ENCODE data around the gene HMGA1. TPM values are rescaled to one million over a fixed set of nuclear protein-coding genes. Genes with fewer than 3 reads are reported as not detected.

HMGA1 gene
- total and polyA plus RNA-seq, 2 experiments from 2014 or later, result 243 to 332 TPM

DNA sequence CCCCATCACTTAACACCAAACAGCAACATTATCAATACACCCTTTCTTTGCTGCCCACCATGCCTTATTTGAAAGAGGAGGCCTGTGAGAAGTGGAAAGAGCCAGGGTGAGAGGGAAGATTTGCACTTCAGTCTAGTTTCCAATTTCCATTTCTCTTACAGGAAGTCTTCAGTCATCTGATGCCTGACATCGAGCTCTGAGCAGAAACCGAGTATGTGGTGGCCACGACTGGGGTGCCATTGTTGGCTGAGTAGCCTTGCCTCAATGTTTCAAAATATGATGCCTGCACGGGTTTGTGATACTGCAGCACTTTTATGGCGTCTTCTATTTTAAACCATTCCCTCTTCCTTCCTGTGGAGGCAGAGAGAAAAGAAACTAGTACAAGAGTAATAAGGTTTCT lies 51.9 kb downstream of the HMGA1 start:
- in situ Hi-C loops (cut with MboI), result no loop called here
- WGBS, 2 experiments (ENCODE audit: low coverage in 1 of 2, low lambda C conversion rate in 2 of 2, missing lambda C conversion rate in 2 of 2), result 80 to 83% methylated on average over 5 of the region's 5 CpGs

DNA sequence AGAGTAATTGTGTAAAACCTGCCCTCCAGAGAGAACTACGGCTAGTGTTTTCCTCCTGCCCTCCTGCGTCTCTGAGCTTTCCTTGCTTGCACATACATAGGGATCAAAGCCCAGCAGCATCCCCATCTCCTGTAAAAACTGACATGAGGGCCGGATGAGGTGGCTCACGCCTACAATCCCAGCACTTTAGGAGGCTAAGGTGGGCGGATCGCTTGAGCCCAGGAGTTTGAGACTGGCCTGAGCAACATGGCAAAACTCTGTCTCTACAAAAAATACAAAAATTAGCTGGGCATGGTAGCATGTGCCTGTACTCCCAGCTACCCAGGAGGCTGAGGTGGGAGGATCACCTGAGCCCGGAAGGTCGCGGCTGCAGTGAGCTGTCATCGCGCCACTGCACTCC lies 52.5 kb downstream of the HMGA1 start:
- TF ChIP-seq EZH2phosphoT487 (IDR thresholded peaks at IDR 0.05; ENCODE audit: insufficient read depth, low read depth) (no peak), EZH2 (IDR thresholded peaks at IDR 0.05; ENCODE audit: insufficient read depth, poor library complexity, severe bottlenecking) (no peak)
- no peaks in the 10 kb centered on the region for H4K20me1 ChIP-seq (ENCODE audit: insufficient read depth)
- H3K9ac ChIP-seq, result no peak overlapping the region
- no peak overlapping the region for H2AFZ ChIP-seq
- no peaks in the 10 kb centered on the region for H3K9me3 ChIP-seq (ENCODE audit: low read depth)
- peaks cover 6% of the 10 kb centered on the region; the same call in 1 of the 2 replicates for H3K4me1 ChIP-seq (ENCODE audit: insufficient read depth)
- peaks cover 15% of the 10 kb centered on the region; the same call in 1 of the 2 replicates for H3F3A ChIP-seq (ENCODE audit: insufficient read depth)
- DNase-seq, result no peak
- 97 to 98% methylated on average over 11 of the region's 11 CpGs for WGBS, 2 experiments (ENCODE audit: low coverage in 1 of 2, low lambda C conversion rate in 2 of 2, missing lambda C conversion rate in 2 of 2)
- no peak overlapping the region for H3K4me3 ChIP-seq
- H3K27me3 ChIP-seq (replicated peaks; ENCODE audit: insufficient read depth), result no peaks in the 10 kb centered on the region
- H3K36me3 ChIP-seq (ENCODE audit: low read depth), result peaks cover 18% of the 10 kb centered on the region; the same call in 1 of the 2 replicates
- H3K27ac ChIP-seq, result no peak overlapping the region
- H3K79me2 ChIP-seq (ENCODE audit: insufficient read depth), result no peaks in the 10 kb centered on the region
- in situ Hi-C loops (cut with MboI), result no loop called here
- no peaks in the 10 kb centered on the region for H3K9me2 ChIP-seq (ENCODE audit: insufficient read depth)
- H3K4me2 ChIP-seq (ENCODE audit: unreplicated experiment), result no peak overlapping the region

More for the DNA sequence above, 51.9 kb downstream of the HMGA1 start:
- H3K27me3 ChIP-seq (replicated peaks; ENCODE audit: insufficient read depth), result no peaks in the 10 kb centered on the region
- H3K4me3 ChIP-seq, result no peak overlapping the region
- peaks cover 22% of the 10 kb centered on the region; the same call in 1 of the 2 replicates for H3K36me3 ChIP-seq (ENCODE audit: low read depth)
- no peaks in the 10 kb centered on the region for H3K79me2 ChIP-seq (ENCODE audit: insufficient read depth)
- TF ChIP-seq EZH2phosphoT487 (IDR thresholded peaks at IDR 0.05; ENCODE audit: insufficient read depth, low read depth), result no peak
- TF ChIP-seq EZH2 (IDR thresholded peaks at IDR 0.05; ENCODE audit: insufficient read depth, poor library complexity, severe bottlenecking), result no peak
- no peaks in the 10 kb centered on the region for H3K9me3 ChIP-seq (ENCODE audit: low read depth)
- H3K9ac ChIP-seq, result no peak overlapping the region
- peaks cover 6% of the 10 kb centered on the region; the same call in 1 of the 2 replicates for H3K4me1 ChIP-seq (ENCODE audit: insufficient read depth)
- H3K4me2 ChIP-seq (ENCODE audit: unreplicated experiment), result no peak overlapping the region
- peaks cover 19% of the 10 kb centered on the region; the same call in 1 of the 2 replicates for H3F3A ChIP-seq (ENCODE audit: insufficient read depth)
- no peak for DNase-seq
- H3K27ac ChIP-seq, result no peak overlapping the region
- H3K9me2 ChIP-seq (ENCODE audit: insufficient read depth), result no peaks in the 10 kb centered on the region
- H4K20me1 ChIP-seq (ENCODE audit: insufficient read depth), result no peaks in the 10 kb centered on the region
- H2AFZ ChIP-seq, result no peak overlapping the region

DNA sequence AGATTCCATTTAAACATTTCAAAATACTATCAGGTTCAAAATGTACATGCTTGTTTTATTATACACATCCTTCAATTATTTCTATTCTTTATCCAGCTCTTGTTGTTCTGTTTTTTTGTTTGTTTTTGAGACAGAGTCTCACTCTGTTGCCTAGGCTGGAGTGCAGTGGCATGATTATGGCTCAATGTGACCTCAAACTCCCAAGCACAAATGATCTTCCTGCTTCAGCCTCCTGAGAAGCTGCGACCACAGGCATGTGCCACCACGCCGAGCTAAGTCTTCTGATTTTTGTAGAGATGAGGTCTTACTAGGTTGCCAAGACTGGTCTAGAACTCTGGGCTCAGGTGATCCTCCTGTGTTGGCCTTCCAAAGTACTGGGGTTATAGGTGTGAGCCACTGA lies 56.3 kb downstream of the HMGA1 start:
- in situ Hi-C loops (cut with MboI), result no loop called here
- Histone ChIP-seq H3K9me3 (ENCODE audit: low read depth) (no peaks in the 10 kb centered on the region), H2AFZ (no peak overlapping the region), H3K27me3 (replicated peaks; ENCODE audit: insufficient read depth) (no peaks in the 10 kb centered on the region), H3K4me2 (ENCODE audit: unreplicated experiment) (no peak overlapping the region), H3K36me3 (ENCODE audit: low read depth) (peaks cover 15% of the 10 kb centered on the region; the same call in 1 of the 2 replicates), H3K27ac (no peak overlapping the region), H3K9me2 (ENCODE audit: insufficient read depth) (no peaks in the 10 kb centered on the region), H3K4me1 (ENCODE audit: insufficient read depth) (no peaks in the 10 kb centered on the region), H3F3A (ENCODE audit: insufficient read depth) (no peaks in the 10 kb centered on the region), H3K4me3 (no peak overlapping the region), H3K9ac (no peak overlapping the region), H3K79me2 (ENCODE audit: insufficient read depth) (peaks cover 6% of the 10 kb centered on the region), H4K20me1 (ENCODE audit: insufficient read depth) (0 out of 2 replicates have a peak, but pooled peaks cover 3% of the 10 kb centered on the region)
- TF ChIP-seq EZH2 (IDR thresholded peaks at IDR 0.05; ENCODE audit: insufficient read depth, poor library complexity, severe bottlenecking), result no peak
- TF ChIP-seq EZH2phosphoT487 (IDR thresholded peaks at IDR 0.05; ENCODE audit: insufficient read depth, low read depth), result no peak
- WGBS, 2 experiments (ENCODE audit: low coverage in 1 of 2, low lambda C conversion rate in 2 of 2, missing lambda C conversion rate in 2 of 2), result 98% methylated on average over 3 of the region's 3 CpGs
- no peak for DNase-seq

DNA sequence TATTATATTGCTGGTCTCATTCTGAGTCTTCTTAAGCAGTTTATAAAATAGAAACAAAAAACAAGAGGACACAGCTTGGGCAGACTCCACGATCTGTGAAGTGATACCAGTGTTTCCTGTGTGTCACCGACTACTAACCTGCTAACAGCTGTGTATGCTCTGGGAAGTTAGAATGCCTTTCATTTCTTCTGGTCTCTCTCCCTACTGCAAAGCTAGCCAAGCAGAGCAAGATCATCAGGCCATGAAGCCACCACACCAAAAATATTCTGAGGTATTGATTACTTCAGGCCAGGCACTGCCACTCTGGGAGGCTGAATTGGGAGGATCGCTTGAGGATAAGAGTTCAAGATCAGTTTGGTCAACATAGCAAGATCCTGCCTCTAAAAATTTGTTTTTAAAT lies 59.0 kb downstream of the HMGA1 start:
- TF ChIP-seq EZH2 (IDR thresholded peaks at IDR 0.05; ENCODE audit: insufficient read depth, poor library complexity, severe bottlenecking) (no peak), EZH2phosphoT487 (IDR thresholded peaks at IDR 0.05; ENCODE audit: insufficient read depth, low read depth) (no peak)
- Histone ChIP-seq H3K9me3 (ENCODE audit: low read depth) (no peaks in the 10 kb centered on the region), H3K4me1 (ENCODE audit: insufficient read depth) (no peaks in the 10 kb centered on the region), H3K9ac (no peak overlapping the region), H4K20me1 (ENCODE audit: insufficient read depth) (0 out of 2 replicates have a peak, but pooled peaks cover 3% of the 10 kb centered on the region), H3K4me3 (no peak overlapping the region), H3F3A (ENCODE audit: insufficient read depth) (no peaks in the 10 kb centered on the region), H2AFZ (no peak overlapping the region), H3K4me2 (ENCODE audit: unreplicated experiment) (no peak overlapping the region), H3K27ac (no peak overlapping the region), H3K79me2 (ENCODE audit: insufficient read depth) (peaks cover 22% of the 10 kb centered on the region), H3K36me3 (ENCODE audit: low read depth) (peaks cover 15% of the 10 kb centered on the region; the same call in 1 of the 2 replicates), H3K27me3 (replicated peaks; ENCODE audit: insufficient read depth) (no peaks in the 10 kb centered on the region), H3K9me2 (ENCODE audit: insufficient read depth) (no peaks in the 10 kb centered on the region)
- 90 to 93% methylated on average over 3 of the region's 3 CpGs for WGBS, 2 experiments (ENCODE audit: low coverage in 1 of 2, low lambda C conversion rate in 2 of 2, missing lambda C conversion rate in 2 of 2)
- in situ Hi-C loops (cut with MboI), result no loop called here
- no peak for DNase-seq

Small RNAs within 50 kb of the gene (microRNA-seq; reads per million reads assigned to microRNA genes)
- not detected for gene MIR6835 (ENCODE audit: borderline number of aligned reads)

Small RNAs within 50 kb of the gene (small RNA-seq; reads per million reads assigned to genes)
- not detected for gene MIR6835 (ENCODE audit: low read depth, low replicate concordance)

Other genes starting within 250 kb of the HMGA1 start
- gene GRM4, start 90.8 kb upstream of the HMGA1 start, total RNA-seq (2014; rRNA removed; shearing (Covaris generic)), result 0.22 and 0.38 TPM in 2 replicates
- gene GRM4, start 90.8 kb upstream of the HMGA1 start, polyA plus RNA-seq (2016; fragmentation: Nextera tagmentation; extraction: Ambion mirVana), result 0.10 and 0.57 TPM in 2 replicates
- 27.6 and 35.1 TPM in 2 replicates for gene SMIM29, start 12.1 kb downstream of the HMGA1 start, total RNA-seq (2014; rRNA removed; shearing (Covaris generic))
- gene SMIM29, start 12.1 kb downstream of the HMGA1 start, polyA plus RNA-seq (2016; fragmentation: Nextera tagmentation; extraction: Ambion mirVana), result 55.1 and 58.3 TPM in 2 replicates
- gene NUDT3, start 155.8 kb downstream of the HMGA1 start, total RNA-seq (2014; rRNA removed; shearing (Covaris generic)), result 11.5 and 13.8 TPM in 2 replicates
- 8.1 and 8.9 TPM in 2 replicates for gene NUDT3, start 155.8 kb downstream of the HMGA1 start, polyA plus RNA-seq (2016; fragmentation: Nextera tagmentation; extraction: Ambion mirVana)
- gene RPS10, start 189.2 kb downstream of the HMGA1 start, total RNA-seq (2014; rRNA removed; shearing (Covaris generic)), result 1,857 and 2,539 TPM in 2 replicates
- 573 and 596 TPM in 2 replicates for gene RPS10, start 189.2 kb downstream of the HMGA1 start, polyA plus RNA-seq (2016; fragmentation: Nextera tagmentation; extraction: Ambion mirVana)
- gene PACSIN1, start 229.2 kb downstream of the HMGA1 start, total RNA-seq (2014; rRNA removed; shearing (Covaris generic)), result not detected in 2 replicates
- gene PACSIN1, start 229.2 kb downstream of the HMGA1 start, polyA plus RNA-seq (2016; fragmentation: Nextera tagmentation; extraction: Ambion mirVana), result not detected in 2 replicates